GM19240 (cell line): ENCODE measurements around the gene ZFHX2.
"Not testable (repeated sequence)": the region's sequence is repeated elsewhere in the genome, so short reads cannot be mapped to it uniquely, and the experiment has no call there.

Source experiments
- DNase-seq: peaks from one replicate; pipeline ENCODE4 v3.0.0; 2011; ENCODE audit warnings: low spot score; ENCODE audit not compliant: insufficient read length

Gene ZFHX2

GRCh38 chr14:23551266-23552028 is at the start of gene ZFHX2:
TSS of gene ZFHX2 (minus strand) at chr14:23551765. CDS start at chr14:23535325, 16,440 bp downstream.
- DNase-seq, result peak; percentile 64

DNA sequence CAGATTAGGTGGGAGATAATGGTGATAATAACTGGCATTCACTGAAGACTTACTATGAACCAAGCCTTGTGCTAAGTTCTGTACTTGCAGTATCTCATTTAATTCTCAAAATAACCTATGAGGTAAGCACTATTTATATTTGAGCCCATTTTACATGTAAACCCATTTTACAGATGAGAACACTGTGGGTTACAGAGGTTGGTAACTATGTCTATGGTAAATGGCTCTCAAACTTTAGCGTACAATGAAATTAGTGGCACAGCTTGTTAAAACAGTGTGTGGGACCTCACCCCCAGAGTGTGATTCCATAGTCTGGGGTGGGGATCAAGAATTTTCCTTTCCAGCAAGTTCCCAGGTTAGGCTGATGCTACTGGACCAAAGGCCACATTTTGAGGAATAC is 49.2 kb upstream of the ZFHX2 start:
- no peak for DNase-seq

GRCh38 chr14:23600322-23600707 is 48.8 kb upstream of the ZFHX2 start:
- no peak for DNase-seq

GRCh38 chr14:23594191-23594590 is 42.6 kb upstream of the ZFHX2 start:
- DNase-seq, result not testable (repeated sequence)

GRCh38 chr14:23590198-23590597 is 38.6 kb upstream of the ZFHX2 start:
- DNase-seq, result no peak

GRCh38 chr14:23589606-23590005 is 38.0 kb upstream of the ZFHX2 start:
- DNase-seq, result no peak

GRCh38 chr14:23588884-23589598 is 37.5 kb upstream of the ZFHX2 start:
- DNase-seq, result peak; percentile 97

DNA sequence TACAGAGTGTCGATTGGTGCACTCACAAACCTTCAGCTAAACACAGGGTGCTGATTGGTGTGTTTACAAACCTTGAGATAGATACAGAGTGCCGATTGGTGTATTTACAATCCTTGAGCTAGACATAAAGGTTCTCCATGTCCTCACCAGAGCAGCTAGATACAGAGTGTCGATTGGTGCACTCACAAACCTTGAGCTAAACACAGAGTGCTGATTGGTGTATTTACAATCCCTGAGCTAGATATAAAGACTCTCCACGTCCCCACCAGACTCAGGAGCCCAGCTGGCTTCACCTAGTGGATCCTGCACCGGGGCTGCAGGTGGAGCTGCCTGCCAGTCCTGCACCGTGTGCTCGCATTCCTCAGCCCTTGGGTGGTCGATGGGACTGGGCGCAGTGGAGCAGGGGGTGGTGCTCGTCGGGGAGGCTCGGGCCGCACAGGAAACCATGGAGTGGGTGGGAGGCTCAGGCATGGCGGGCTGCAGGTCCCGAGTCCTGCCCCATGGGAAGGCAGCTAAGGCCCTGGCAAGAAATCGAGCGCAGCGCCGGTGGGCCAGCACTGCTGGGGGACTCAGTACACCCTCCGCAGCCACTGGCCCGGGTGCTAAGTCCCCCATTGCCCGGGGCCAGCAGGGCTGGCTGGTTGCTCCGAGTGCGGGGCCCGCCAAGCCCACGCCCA is 33.1 kb upstream of the ZFHX2 start:
- DNase-seq, result not testable (repeated sequence)

DNA sequence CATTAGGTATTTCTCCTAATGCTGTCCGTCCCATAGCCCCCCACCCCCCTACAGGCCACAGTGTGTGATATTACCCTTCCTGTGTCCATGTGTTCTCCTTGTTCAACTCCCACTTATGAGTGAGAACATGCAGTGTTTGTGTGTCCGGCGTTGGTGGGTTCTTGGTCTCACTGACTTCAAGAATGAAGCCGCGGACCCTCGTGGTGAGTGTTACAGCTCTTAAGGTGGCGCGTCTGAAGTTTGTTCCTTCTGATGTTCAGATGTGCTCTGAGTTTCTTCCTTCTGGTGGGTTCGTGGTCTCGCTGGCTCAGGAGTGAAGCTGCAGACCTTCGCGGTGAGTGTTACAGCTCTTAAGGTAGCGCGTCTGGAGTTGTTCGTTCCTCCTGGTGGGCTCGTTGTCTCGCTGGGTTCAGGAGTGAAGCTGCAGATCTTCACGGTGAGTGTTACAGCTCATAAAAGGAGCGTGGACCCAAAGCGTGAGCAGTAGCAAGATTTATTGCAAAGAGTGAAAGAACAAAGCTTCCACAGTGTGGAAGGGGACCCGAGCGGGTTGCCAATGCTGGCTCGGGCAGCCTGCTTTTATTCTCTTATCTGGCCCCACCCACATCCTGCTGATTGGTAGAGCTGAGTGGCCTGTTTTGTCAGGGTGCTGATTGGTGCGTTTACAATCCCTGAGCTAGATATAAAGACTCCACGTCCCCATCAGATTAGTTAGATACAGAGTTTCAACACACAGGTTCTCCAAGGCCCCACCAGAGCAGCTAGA is 32.4 kb upstream of the ZFHX2 start:
- DNase-seq, result not testable (repeated sequence)

DNA sequence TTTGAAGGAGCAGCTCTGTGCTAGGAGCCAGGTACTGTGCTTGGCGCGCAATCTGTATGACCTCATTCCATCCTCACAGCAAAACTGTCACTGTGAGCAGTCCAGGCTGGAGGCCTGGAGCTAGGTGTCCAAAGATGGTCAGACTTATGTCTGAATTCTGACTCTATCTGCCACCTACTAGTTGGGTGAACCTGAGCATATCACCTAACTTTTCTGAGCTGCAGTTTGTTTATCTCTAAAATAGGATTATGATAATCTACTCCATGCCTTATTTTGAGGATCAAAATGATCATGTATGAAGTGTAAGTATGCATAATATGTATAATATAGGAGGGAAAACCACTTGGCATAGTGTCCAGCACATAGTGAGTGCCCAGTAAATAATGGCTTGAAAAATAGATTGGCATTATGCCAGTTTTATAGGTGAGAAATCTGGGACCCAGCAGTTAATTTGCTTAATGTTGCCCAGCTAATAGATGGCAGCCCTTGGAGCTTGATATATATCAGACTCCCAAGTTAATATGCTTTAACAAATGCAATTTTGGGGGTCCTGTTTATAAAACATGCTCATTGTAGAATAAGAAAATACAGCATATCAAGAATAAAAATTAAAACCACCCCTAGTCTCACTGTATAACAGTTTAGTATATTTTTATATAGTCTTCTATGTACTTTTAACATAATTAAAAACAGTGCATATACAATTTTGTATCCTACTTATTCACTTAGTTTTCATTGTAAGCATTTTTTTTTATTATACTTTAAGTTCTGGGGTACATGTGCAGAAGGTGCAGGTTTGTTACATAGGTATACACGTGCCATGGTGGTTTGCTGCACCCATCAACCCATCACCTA is 31.6 kb upstream of the ZFHX2 start:
- DNase-seq, result no peak

DNA sequence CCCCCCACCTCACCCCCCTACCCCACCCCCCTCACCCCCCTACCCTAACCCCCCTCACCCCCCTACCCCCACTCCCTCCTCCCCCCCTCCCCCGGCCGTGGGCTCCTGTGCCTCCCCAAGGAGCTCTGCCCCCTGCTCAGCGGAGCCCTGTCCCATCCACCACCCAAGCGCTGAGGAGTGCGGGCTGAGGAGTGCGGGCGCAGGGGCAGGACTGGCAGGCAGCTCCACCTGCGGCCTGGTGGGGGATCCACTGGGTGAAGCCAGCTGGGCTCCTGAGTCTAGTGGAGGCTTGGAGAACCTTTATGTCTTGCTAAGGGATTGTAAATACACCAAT is 29.4 kb upstream of the ZFHX2 start:
- no peak for DNase-seq

DNA sequence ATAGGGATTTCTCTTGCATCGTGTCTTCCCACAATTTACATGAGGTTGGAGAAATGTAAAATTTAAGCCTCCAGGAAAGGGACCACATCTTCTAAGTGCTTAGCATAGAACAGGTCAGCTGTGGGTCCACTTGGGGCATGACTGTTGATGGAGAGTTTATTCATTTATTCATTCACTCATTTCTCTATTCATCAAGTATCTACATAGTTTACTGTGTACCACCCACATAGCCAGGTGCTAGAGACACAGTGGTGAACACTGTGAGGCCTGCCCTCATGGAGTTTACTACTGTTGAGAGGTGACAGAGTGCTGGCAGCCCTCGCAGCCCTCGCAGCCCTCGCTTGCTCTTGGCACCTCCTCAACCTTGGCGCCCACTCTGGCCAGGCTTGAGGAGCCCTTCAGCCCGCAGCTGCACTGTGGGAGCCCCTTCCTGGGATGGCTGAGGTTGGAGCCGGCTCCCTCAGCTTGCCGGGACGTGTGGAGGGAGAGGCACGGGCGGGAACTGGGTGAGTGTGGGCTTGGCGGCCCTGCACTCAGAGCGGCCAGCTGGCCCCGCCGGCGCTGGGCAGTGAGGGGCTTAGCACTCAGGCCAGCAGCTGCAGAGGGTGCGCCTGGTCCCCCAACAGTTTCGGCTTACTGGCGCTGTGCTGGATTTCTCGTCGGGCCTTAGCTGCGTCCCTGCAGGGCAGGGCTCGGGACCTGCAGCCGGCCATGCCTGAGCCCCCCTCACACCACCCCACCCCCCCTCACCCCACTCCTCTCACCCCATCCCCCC is 28.8 kb upstream of the ZFHX2 start:
- no peak for DNase-seq

- DNase-seq, result no peak
Measured at GRCh38 chr14:23579739-23580138, 28.2 kb upstream of the ZFHX2 start.

- no peak for DNase-seq
Measured at GRCh38 chr14:23579311-23579630, 27.7 kb upstream of the ZFHX2 start.

DNA sequence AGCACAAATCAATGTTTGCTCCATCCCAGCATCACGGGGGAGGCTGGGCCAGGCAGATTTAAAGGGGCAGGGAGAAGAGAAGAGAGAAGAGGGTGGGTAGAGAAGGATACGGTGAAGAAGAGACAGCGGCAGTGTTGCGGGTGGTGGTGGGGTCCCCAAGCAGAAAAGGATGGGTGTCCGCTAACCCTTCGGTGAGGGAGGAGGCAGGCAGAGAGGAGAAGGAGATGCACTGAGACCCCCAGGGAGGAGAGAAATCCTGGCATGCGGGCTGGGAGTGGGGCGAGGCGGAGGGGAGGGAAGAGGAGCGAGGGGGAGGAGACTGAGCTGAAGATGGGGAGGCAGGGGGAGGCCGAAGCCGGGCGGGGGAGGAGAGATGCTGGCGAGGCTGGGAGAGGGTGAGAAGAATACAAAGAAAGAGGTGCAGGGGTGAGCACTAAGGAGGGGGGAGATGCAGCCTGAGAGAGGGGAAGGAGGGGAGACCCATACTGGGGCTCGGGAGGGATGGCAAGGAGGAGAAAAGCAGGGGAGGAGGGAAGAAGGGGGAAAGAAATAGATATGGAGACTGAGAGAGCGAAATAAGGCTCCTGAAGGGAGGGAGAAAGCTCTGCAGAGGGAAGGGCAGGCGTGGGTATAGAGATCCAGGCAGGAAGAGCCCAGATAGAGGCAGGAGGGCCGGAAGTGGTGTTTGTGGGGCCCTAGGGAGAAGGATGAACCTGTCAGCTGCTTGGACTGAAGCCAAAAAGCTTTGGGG is 27.2 kb upstream of the ZFHX2 start, which contains the start of gene JPH4:
Gene JPH4 (minus strand): TSS at position 231 of the 751 bp plus-strand sequence. CDS start 1,337 bp downstream, outside the sequence.
- no peak for DNase-seq

DNA sequence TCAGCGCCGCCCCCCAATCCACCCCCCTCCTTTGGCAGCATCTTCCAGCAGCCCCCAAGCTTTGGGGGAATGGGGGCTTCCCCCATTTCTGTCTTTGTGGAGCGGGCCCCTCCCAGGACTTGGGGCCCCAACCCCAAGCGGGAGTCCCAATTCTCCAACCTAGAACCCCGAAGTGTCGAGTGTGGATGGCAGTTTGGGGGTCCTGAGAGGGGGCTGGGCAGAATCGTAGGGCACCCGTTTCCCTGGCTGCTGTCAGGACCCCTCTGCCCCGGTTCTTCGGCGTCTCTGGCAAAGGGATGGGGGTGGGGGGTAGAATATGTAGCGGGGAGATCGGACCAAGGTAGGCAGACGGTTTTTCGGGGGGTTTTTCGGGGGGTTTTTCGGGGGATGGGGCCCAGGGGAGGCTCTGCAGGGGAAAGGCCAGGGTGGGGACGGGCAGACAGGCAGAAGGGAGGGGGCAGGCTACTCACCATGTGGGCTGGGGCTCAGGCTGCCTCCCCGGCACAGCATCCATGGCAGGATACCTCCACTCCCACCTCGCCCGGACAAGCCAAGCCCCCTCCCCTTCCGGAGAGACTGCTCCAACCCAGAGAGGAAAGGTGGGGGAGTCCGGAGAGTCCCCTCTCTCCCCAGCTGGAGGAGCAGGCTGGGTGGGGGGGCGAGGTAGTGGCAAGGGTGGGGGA is 26.3 kb upstream of the ZFHX2 start:
- no peak for DNase-seq

DNA sequence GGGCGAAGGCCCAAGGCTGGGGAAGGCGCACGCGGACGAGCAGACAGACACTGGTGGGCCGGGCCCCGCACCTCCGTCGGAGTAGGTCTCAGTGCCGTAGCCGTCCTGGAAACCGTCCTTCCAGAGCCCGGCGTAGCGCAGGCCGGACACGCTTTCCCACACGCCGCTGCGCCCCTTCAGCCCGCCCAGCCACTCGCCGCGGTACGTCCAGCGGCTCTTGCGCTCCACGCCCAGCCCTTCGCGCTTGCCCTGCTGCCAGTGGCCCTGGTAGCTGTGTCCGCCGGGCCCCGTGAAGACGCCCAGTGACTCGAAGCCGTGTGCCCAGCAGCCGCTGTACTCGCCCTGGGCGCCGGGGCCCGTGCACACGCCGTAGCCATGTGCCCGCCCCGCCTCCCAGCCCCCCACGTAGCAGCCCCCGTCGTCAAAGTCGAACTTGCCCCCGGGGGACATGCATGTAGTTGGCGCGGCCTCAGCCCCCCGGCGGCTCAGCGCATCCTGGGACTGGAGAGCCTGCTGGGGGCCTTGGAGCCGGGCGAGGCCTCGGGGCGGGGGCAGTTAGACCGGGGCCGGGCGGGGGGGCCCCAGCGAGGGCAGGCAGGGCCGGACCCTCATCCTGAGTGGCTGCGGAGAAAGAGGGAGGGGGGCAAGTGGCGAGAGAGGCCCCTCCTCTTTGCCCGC is 25.6 kb upstream of the ZFHX2 start:
- no peak for DNase-seq

DNA sequence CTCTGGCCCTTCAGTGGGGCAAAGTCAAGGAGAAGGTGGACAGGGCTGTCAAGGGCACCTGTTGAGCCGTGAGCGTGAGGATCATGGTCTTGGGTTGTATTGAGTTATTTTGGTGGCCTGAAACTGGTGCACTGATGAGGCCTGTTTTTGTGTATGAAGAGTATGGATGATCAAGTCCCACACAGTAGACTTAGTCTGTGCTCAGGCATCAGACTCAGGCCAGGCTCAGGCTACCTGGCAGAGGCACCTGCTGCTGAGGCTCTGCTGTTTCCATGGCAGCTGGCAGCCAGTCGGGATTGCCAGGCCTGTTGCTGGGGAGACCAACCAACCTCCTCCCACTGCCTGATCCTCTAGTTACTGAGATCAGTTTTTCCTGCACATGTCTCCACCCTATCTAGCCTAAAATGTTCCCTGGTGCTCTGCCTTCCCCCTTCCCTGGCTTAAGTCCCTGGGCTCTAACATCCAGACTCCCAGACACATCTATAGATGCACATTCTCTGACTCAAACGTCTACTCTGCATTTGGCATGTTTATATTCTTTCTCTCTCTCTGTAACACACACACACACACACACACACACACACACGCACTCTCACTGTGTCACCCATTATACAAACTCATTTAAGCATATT is 21.9 kb upstream of the ZFHX2 start:
- DNase-seq, result no peak
